Spleen (tissue), 11 donors: ENCODE results near the gene LGALS1. TPM values are rescaled to one million over a fixed set of nuclear protein-coding genes. Genes with fewer than 3 reads are reported as not detected.
A peak's percentile ranks its signal among the peaks of the same experiment; 100 is the strongest.

Experiments used
- DNase-seq: peaks from one replicate; pipeline ENCODE4 v3.0.0-alpha.2; 2020
- H3K27ac ChIP-seq, 8 donors: fragments of 200-600 bp; sonication (generic) in 7 of 8; 1 replicate in 4 of 8; 2 replicates in 4 of 8; pipeline versions ENCODE4 v1.5.0 to v1.8.0; 2016 to 2021; ENCODE audit warnings: inconsistent platforms in 4 of 8, mild to moderate bottlenecking in 4 of 8, moderate library complexity in 1 of 8
- H3K27me3 ChIP-seq, 7 donors: fragments of 200-600 bp; sonication (generic) in 6 of 7; replicated peaks in 1 of 7; 1 replicate in 4 of 7; 2 replicates in 3 of 7; pipeline versions ENCODE4 v1.5.0 to v1.8.0; 2016 to 2021; ENCODE audit warnings: inconsistent platforms in 3 of 7, mild to moderate bottlenecking in 1 of 7
- H3K36me3 ChIP-seq, 6 donors: fragments of 200-600 bp; sonication (generic) in 5 of 6; 1 replicate in 4 of 6; 2 replicates in 2 of 6; pipeline versions ENCODE4 v1.5.0 to v1.8.0; 2016 to 2021; ENCODE audit warnings: inconsistent platforms in 2 of 6
- H3K4me1 ChIP-seq, 6 donors: fragments of 200-600 bp; sonication (generic) in 5 of 6; 1 replicate in 3 of 6; 2 replicates in 3 of 6; pipeline versions ENCODE4 v1.5.0 to v1.8.0; 2016 to 2021; ENCODE audit warnings: inconsistent platforms in 3 of 6
- H3K4me3 ChIP-seq, 8 donors: fragments of 200-600 bp; sonication (generic) in 7 of 8; 1 replicate in 4 of 8; 2 replicates in 4 of 8; pipeline versions ENCODE4 v1.5.0 to v1.8.0; 2016 to 2021; ENCODE audit warnings: inconsistent platforms in 4 of 8, mild to moderate bottlenecking in 4 of 8, moderate library complexity in 2 of 8
- H3K9me3 ChIP-seq, 8 donors: fragments of 200-600 bp; sonication (generic) in 7 of 8; 1 replicate in 4 of 8; 2 replicates in 4 of 8; pipeline versions ENCODE4 v1.5.0 to v1.8.0; 2016 to 2021; ENCODE audit warnings: inconsistent platforms in 4 of 8
- POLR2A ChIP-seq, 3 donors: fragments of 450-650 bp; IDR thresholded peaks; one replicate each; pipeline ENCODE4 v1.5.1; 2017; ENCODE audit warnings: antibody characterized with exemption in 3 of 3, mild to moderate bottlenecking in 1 of 3
- POLR2AphosphoS5 ChIP-seq, 3 donors: sonication (generic); formaldehyde crosslinking; IDR thresholded peaks; one replicate each; pipeline ENCODE4 v1.5.1; 2017; ENCODE audit warnings: antibody characterized with exemption in 3 of 3
- WGBS, 5 donors: extraction: QIAGEN DNeasy Blood & Tissue Kit in 3 of 5; methylation state at CpG; one replicate each; pipeline versions ENCODE4 v1.1.5 to v1.1.7; 2013 to 2018; 5-methylcytosine and 5-hydroxymethylcytosine counted together
- intact Hi-C: fragments of 100-400 bp; cut with DNase I; formaldehyde crosslinking; loops from one replicate; pipeline ENCODE4 v1.15.0; 2023; ENCODE audit warnings: low total_unique reads
- polyA plus RNA-seq, 3 donors: library from polyadenylated mRNA; stranded (reverse); fragments of 200-250 nt; gene quantifications; one replicate each; pipeline ENCODE4 v1.2.1, GENCODE V29; 2013
- total RNA-seq, 7 donors: library from RNA; depleted of rRNA in 3 of 7; stranded (reverse); fragments of >200 nt in 3 of 7; fragmentation: NEBNext Ultra II Directional in 4 of 7; extraction: Animal tissue kit (Norgen Biotek cat#: 25700) in 4 of 7; gene quantifications; one replicate each; pipeline versions ENCODE4 v1.1.0 to v1.2.1, GENCODE V29; 2016 to 2021
- TF ChIP-seq, protein P1 (sequence below), 11 experiments: fragments of 200-600 bp in 7 of 11; fragments of 450-650 bp in 4 of 11; sonication (generic) in 4 of 11; IDR thresholded peaks in 8 of 11; conservative IDR thresholded peaks in 3 of 11; 1 replicate in 7 of 11; 2 replicates in 4 of 11; pipeline versions ENCODE4 v1.4.0 to v1.8.0; 2016 to 2021; ENCODE audit warnings: antibody characterized with exemption in 11 of 11, inconsistent platforms in 4 of 11, mild to moderate bottlenecking in 1 of 11
- donor health status: healthy with polysubstance abuse.
- donor health status: DM: no; HTN: no; CAD: no; lungs with moderate emphysema.
- donor health status: DM: no; HTN: no; CAD: no.
- donor health status: Bipolar disorder and iron deficiency.
- donor health status: healthy.
- donor health status: DM: no; HTN: no; CAD: no.
- donor health status: DM: yes; HTN: yes; CAD: no.

Gene LGALS1
- total and polyA plus RNA-seq, 10 donors: 158 to 544 (median 394) TPM

DNA sequence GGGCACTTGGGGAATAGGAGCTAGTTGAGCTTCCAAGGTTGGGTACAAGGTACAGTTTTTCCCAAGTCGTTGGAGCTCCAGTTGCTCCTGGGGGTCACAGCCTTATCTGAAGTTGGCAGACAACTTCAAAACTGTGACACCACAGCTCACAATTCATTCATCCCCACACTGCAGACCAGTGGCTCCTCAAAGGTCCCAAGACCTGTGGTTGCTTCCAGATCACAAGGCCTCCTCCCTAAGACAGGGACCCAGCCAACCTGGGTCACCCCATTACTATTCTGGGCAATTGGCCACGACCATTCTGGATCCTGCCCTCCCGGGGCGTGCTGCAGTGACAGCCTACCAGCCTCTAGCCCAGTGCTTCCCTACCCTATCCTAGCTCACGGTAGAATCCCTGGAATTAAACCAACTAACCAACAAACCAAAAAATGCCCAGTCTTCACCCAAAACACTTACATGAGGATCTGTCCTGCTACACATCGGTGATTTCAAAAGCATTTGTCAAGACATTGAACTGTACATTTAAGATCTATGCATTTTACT is 17.8 kb upstream of the LGALS1 start:
- Histone ChIP-seq H3K27me3 (no peaks in the 10 kb centered on the region), H3K4me3 (peak overlapping the region in 7 of 8 donors; percentile 28 to 95 (median 79)), H3K4me1 (peaks cover 19 to 46% (median 42%) of the 10 kb centered on the region in 6 donors), H3K27ac (peak overlapping the region; percentile 72 to 88 (median 80)), H3K9me3 (no peaks in the 10 kb centered on the region), H3K36me3 (peaks cover 0 to 33% (median 23%) of the 10 kb centered on the region in 6 donors)
- intact Hi-C loops: no loop called here
- WGBS, 5 donors: 9 to 15% (median 13%) methylated on average over 6 of the region's 6 CpGs
- TF ChIP-seq POLR2AphosphoS5 (IDR thresholded peaks at IDR 0.05): no peak
- TF ChIP-seq, protein P1, sequence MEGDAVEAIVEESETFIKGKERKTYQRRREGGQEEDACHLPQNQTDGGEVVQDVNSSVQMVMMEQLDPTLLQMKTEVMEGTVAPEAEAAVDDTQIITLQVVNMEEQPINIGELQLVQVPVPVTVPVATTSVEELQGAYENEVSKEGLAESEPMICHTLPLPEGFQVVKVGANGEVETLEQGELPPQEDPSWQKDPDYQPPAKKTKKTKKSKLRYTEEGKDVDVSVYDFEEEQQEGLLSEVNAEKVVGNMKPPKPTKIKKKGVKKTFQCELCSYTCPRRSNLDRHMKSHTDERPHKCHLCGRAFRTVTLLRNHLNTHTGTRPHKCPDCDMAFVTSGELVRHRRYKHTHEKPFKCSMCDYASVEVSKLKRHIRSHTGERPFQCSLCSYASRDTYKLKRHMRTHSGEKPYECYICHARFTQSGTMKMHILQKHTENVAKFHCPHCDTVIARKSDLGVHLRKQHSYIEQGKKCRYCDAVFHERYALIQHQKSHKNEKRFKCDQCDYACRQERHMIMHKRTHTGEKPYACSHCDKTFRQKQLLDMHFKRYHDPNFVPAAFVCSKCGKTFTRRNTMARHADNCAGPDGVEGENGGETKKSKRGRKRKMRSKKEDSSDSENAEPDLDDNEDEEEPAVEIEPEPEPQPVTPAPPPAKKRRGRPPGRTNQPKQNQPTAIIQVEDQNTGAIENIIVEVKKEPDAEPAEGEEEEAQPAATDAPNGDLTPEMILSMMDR (IDR thresholded peaks at IDR 0.05 in 8 of 11, conservative IDR thresholded peaks at IDR 0.05 in 3 of 11): no peak
- no peak for TF ChIP-seq POLR2A (IDR thresholded peaks at IDR 0.05)
- DNase-seq: no peak

DNA sequence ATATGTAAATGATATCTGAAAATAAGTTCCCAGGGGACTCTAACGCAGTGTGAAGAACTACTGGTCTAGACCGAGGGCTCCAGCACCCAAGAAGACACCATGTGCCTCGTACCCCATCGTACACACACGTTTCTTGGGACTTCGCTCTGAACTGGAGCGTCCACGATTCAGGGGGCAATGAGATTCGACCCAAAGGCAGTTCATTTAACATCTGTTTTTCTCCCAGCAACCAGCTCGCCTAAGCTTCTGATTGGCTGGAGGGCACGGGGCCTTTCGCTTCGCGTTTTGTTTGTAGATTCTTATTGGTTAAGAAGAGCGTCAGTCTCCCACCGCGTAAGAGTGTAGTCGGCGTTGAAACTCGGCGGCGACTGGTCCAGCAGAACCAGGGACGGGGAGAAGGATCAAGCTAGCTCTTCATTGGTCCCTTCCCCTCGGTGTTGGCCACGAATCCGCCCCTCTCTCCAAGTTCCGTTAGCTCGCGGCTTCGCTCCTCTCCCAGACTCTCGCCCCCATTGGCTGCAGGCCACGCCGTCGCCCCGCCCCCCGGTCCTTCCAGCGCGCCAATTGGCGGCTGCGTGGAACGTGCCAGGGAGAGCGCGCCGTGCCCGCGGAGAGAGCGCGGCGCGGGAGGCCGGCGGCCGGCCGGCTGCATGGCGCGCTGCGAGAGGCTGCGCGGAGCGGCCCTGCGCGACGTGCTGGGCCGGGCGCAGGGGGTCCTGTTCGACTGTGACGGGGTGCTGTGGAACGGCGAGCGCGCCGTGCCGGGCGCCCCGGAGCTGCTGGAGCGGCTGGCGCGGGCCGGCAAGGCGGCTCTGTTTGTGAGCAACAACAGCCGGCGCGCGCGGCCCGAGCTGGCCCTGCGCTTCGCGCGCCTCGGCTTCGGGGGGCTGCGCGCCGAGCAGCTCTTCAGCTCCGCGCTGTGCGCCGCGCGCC is 17.0 kb upstream of the LGALS1 start, which contains the start of gene PDXP:
TSS of gene PDXP (plus strand) at position 591 of the 933 bp plus-strand sequence. CDS start at position 651, 60 bp downstream.
- Histone ChIP-seq H3K36me3 (peaks cover 0 to 25% (median 16%) of the 10 kb centered on the region in 6 donors), H3K4me1 (peaks cover 19 to 54% (median 44%) of the 10 kb centered on the region in 6 donors), H3K27ac (peak within 1 kb of the TSS; percentile 72 to 88 (median 80)), H3K9me3 (no peaks in the 10 kb centered on the region), H3K4me3 (peak within 1 kb of the TSS; percentile 34 to 95 (median 78)), H3K27me3 (no peaks in the 10 kb centered on the region)
- peak; percentile 99 for DNase-seq
- WGBS, 5 donors: 1% methylated on average over 51 to 101 of the region's 101 CpGs
- intact Hi-C loops: no loop called here
- TF ChIP-seq, protein P1 (IDR thresholded peaks at IDR 0.05 in 8 of 11, conservative IDR thresholded peaks at IDR 0.05 in 3 of 11): peak in 2 of 11 experiments; percentile 20 to 29
- no peak for TF ChIP-seq POLR2A (IDR thresholded peaks at IDR 0.05)
- peak; percentile 80 to 90 (median 87) for TF ChIP-seq POLR2AphosphoS5 (IDR thresholded peaks at IDR 0.05)

DNA sequence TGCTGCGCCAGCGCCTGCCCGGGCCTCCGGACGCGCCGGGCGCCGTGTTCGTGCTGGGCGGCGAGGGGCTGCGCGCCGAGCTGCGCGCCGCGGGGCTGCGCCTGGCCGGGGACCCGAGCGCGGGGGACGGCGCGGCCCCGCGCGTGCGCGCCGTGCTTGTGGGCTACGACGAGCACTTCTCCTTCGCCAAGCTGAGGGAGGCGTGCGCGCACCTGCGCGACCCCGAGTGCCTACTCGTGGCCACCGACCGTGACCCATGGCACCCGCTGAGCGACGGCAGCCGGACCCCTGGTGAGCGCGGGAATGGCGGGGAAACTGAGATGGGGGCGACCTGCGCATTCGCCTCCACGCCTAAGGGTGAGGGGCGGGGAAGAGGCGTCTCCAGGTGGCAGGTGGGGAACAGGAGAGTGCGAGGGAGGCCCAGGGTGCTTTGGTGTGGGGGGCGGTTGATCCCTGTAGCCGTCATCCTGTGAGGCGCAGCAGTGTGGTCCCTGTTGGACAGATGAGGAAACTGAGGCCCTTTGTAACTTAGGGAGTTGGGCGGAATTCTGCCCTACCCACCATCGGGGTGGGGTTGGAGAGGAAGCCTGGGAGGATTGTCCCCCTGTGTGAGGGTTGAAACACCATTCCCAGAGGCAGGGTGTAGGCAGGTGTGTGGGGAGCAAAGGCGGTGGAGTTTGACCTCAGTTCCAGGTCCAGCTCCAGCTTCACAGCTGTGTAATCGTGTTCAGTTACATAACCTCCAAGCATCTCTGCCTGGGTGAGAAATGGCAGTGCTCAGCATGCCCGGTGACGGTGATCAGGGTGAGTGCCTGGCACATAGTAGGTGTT is 16.2 kb upstream of the LGALS1 start:
- intact Hi-C loops: no loop called here
- TF ChIP-seq POLR2AphosphoS5 (IDR thresholded peaks at IDR 0.05) (no peak), POLR2A (IDR thresholded peaks at IDR 0.05) (no peak)
- TF ChIP-seq, protein P1 (IDR thresholded peaks at IDR 0.05 in 8 of 11, conservative IDR thresholded peaks at IDR 0.05 in 3 of 11): no peak
- Histone ChIP-seq H3K4me1 (peaks cover 19 to 55% (median 44%) of the 10 kb centered on the region in 6 donors), H3K9me3 (no peaks in the 10 kb centered on the region), H3K36me3 (peaks cover 0 to 17% (median 7%) of the 10 kb centered on the region in 6 donors), H3K27ac (peak overlapping the region in 6 of 8 donors; percentile 58 to 88 (median 84)), H3K4me3 (peak overlapping the region; percentile 34 to 95 (median 78)), H3K27me3 (no peaks in the 10 kb centered on the region)
- WGBS, 5 donors: 3 to 9% (median 4%) methylated on average over 28 to 68 of the region's 68 CpGs
- peak; percentile 90 for DNase-seq
